WTC11 (cell line): ENCODE data around the gene TNNT3. TPM values are rescaled to one million over a fixed set of nuclear protein-coding genes. Genes with fewer than 3 reads are reported as not detected.

ENCODE experiments used
- ATAC-seq: fragments of 200-7000 bp; cut with Tn5 transposase; 2 replicates; pipeline ENCODE4 v1.10.0; 2021; ENCODE audit warnings: mild to moderate bottlenecking, moderate library complexity
- CTCF ChIA-PET: fragments of 300-600 bp; sonication (Branson Sonifier 250); formaldehyde crosslinking; loops from one replicate; lab custom pipeline; 2021; ENCODE audit warnings: antibody characterized with exemption; lab: Charles Lee
- POLR2A ChIA-PET: fragments of 350-600 bp; sonication (Branson Sonifier 250); formaldehyde crosslinking; loops from one replicate; lab custom pipeline; 2021; ENCODE audit warnings: antibody characterized with exemption; lab: Charles Lee
- DNase-seq: peaks from one replicate; pipeline ENCODE4 v3.0.0; 2021; ENCODE audit warnings: low spot score
- H3K27ac Mint-ChIP-seq: 2 replicates; pipeline ENCODE4 v1.8.0; 2021; ENCODE audit warnings: mixed read lengths
- H3K27me3 Mint-ChIP-seq: 2 replicates; pipeline ENCODE4 v1.8.0; 2021; ENCODE audit warnings: low read depth, mild to moderate bottlenecking, moderate library complexity, mixed read lengths
- H3K36me3 Mint-ChIP-seq: 2 replicates; pipeline ENCODE4 v1.8.0; 2021; ENCODE audit warnings: mixed read lengths
- H3K4me1 Mint-ChIP-seq: 2 replicates; pipeline ENCODE4 v1.8.0; 2022; ENCODE audit warnings: mixed read lengths
- H3K4me3 Mint-ChIP-seq: 2 replicates; pipeline ENCODE4 v1.8.0; 2021; ENCODE audit warnings: mild to moderate bottlenecking, moderate library complexity, mixed read lengths
- H3K9me3 Mint-ChIP-seq: 2 replicates; pipeline ENCODE4 v1.8.0; 2021; ENCODE audit warnings: mixed read lengths
- AR ChIP-seq: fragments of 250-450 bp; sonication (Bioruptor Pico); IDR thresholded peaks from 2 replicates; pipeline ENCODE4 v1.9.0; 2021; ENCODE audit warnings: mild to moderate bottlenecking
- CREB1 ChIP-seq: sonication (generic); formaldehyde crosslinking; IDR thresholded peaks from 2 replicates; pipeline ENCODE4 v1.8.0; 2023; ENCODE audit warnings: mild to moderate bottlenecking, missing genetic modification reagents
- EMX1 ChIP-seq: fragments of 250-450 bp; sonication (Bioruptor Pico); IDR thresholded peaks from 2 replicates; pipeline ENCODE4 v1.8.0; 2021; ENCODE audit warnings: mild to moderate bottlenecking
- ERG ChIP-seq: fragments of 250-450 bp; sonication (Bioruptor Pico); IDR thresholded peaks from 2 replicates; pipeline ENCODE4 v1.8.0; 2021; ENCODE audit warnings: mild to moderate bottlenecking
- ETV6 ChIP-seq: sonication (generic); formaldehyde crosslinking; IDR thresholded peaks from 2 replicates; pipeline ENCODE4 v1.8.1; 2022; ENCODE audit warnings: mild to moderate bottlenecking, missing genetic modification reagents
- FOXJ3 ChIP-seq: sonication (generic); formaldehyde crosslinking; IDR thresholded peaks from 2 replicates; pipeline ENCODE4 v1.9.0; 2021; ENCODE audit warnings: missing genetic modification reagents, mild to moderate bottlenecking, borderline replicate concordance
- FOXK1 ChIP-seq: sonication (generic); formaldehyde crosslinking; IDR thresholded peaks from 2 replicates; pipeline ENCODE4 v1.8.0; 2022; ENCODE audit warnings: mild to moderate bottlenecking, moderate library complexity, missing genetic modification reagents
- FOXP4 ChIP-seq: sonication (generic); formaldehyde crosslinking; IDR thresholded peaks from 2 replicates; pipeline ENCODE4 v1.8.0; 2022; ENCODE audit warnings: mild to moderate bottlenecking, missing genetic modification reagents
- IRF2 ChIP-seq: sonication (generic); formaldehyde crosslinking; IDR thresholded peaks from 2 replicates; pipeline ENCODE4 v1.8.0; 2022; ENCODE audit warnings: low read depth, missing genetic modification reagents, borderline replicate concordance
- JAZF1 ChIP-seq: fragments of 250-450 bp; sonication (Bioruptor Pico); IDR thresholded peaks from 2 replicates; pipeline ENCODE4 v1.9.0; 2021; ENCODE audit warnings: moderate library complexity, mild to moderate bottlenecking, inconsistent platforms
- MYBL2 ChIP-seq: sonication (generic); formaldehyde crosslinking; IDR thresholded peaks from 2 replicates; pipeline ENCODE4 v1.8.1; 2023; ENCODE audit warnings: mild to moderate bottlenecking, moderate library complexity, missing genetic modification reagents
- NFE2L1 ChIP-seq: sonication (generic); formaldehyde crosslinking; IDR thresholded peaks from 2 replicates; pipeline ENCODE4 v1.8.1; 2023; ENCODE audit warnings: missing genetic modification reagents
- NR1H2 ChIP-seq: sonication (generic); formaldehyde crosslinking; IDR thresholded peaks from 2 replicates; pipeline ENCODE4 v1.9.0; 2021; ENCODE audit warnings: mild to moderate bottlenecking, moderate library complexity, missing genetic modification reagents
- PRDM15 ChIP-seq: sonication (generic); formaldehyde crosslinking; IDR thresholded peaks from 2 replicates; pipeline ENCODE4 v1.8.0; 2022; ENCODE audit warnings: missing genetic modification reagents
- PREB ChIP-seq: sonication (generic); formaldehyde crosslinking; IDR thresholded peaks from 2 replicates; pipeline ENCODE4 v1.8.1; 2022; ENCODE audit warnings: mild to moderate bottlenecking, missing genetic modification reagents, moderate library complexity, borderline replicate concordance
- SMAD4 ChIP-seq: sonication (generic); formaldehyde crosslinking; IDR thresholded peaks from 2 replicates; pipeline ENCODE4 v1.8.0; 2022; ENCODE audit warnings: mild to moderate bottlenecking, missing genetic modification reagents
- TP53 ChIP-seq: sonication (generic); formaldehyde crosslinking; IDR thresholded peaks from 2 replicates; pipeline ENCODE4 v1.8.1; 2023; ENCODE audit warnings: mild to moderate bottlenecking, missing genetic modification reagents
- ZBTB21 ChIP-seq: sonication (generic); formaldehyde crosslinking; IDR thresholded peaks from 2 replicates; pipeline ENCODE4 v1.8.1; 2023; ENCODE audit warnings: mild to moderate bottlenecking, missing genetic modification reagents, borderline replicate concordance
- ZMAT4 ChIP-seq: fragments of 250-450 bp; sonication (Bioruptor Pico); IDR thresholded peaks from 2 replicates; pipeline ENCODE4 v1.9.0; 2021; ENCODE audit warnings: mild to moderate bottlenecking
- ZNF138 ChIP-seq: sonication (generic); formaldehyde crosslinking; conservative IDR thresholded peaks from 2 replicates; pipeline ENCODE4 v1.8.1; 2022; ENCODE audit warnings: mild to moderate bottlenecking, moderate library complexity, missing genetic modification reagents
- ZNF396 ChIP-seq: fragments of 250-450 bp; sonication (Bioruptor Pico); IDR thresholded peaks from 2 replicates; pipeline ENCODE4 v1.8.0; 2021; ENCODE audit warnings: mild to moderate bottlenecking, moderate library complexity, borderline replicate concordance
- ZNF423 ChIP-seq: fragments of 250-450 bp; sonication (Bioruptor Pico); IDR thresholded peaks from 2 replicates; pipeline ENCODE4 v2.1.2; 2022; ENCODE audit warnings: mild to moderate bottlenecking, moderate library complexity
- total RNA-seq: library from RNA; stranded (reverse); gene quantifications from 3 replicates; pipeline ENCODE4 v1.2.3, GENCODE V29; 2021

Gene TNNT3
- total RNA-seq, 1 experiment from 2014 or later, result not detected

GRCh38 chr11:1948389-1948788 lies 28.9 kb downstream of the TNNT3 start (continued):
- TF ChIP-seq FOXJ3, result no peak
- TF ChIP-seq FOXP4, result no peak
- no peak for TF ChIP-seq SMAD4 (CRISPR knock-in tag)
- TF ChIP-seq ERG (CRISPR knock-in tag), result no peak
- TF ChIP-seq TP53 (CRISPR knock-in tag), result no peak
- TF ChIP-seq IRF2 (CRISPR knock-in tag), result no peak

GRCh38 chr11:1949302-1949701 lies 29.8 kb downstream of the TNNT3 start:
- ATAC-seq, result no peak
- no peak overlapping the region for H3K27ac Mint-ChIP-seq
- DNase-seq, result no peak
- no peaks in the 10 kb centered on the region for H3K4me1 Mint-ChIP-seq
- H3K9me3 Mint-ChIP-seq, result no peaks in the 10 kb centered on the region
- no peak overlapping the region for H3K4me3 Mint-ChIP-seq
- no peak for TF ChIP-seq AR (CRISPR knock-in tag)
- no peak for TF ChIP-seq NFE2L1 (CRISPR knock-in tag)
- no peak for TF ChIP-seq FOXK1 (CRISPR knock-in tag)
- TF ChIP-seq ETV6 (CRISPR knock-in tag), result no peak
- TF ChIP-seq EMX1, result no peak
- TF ChIP-seq ZBTB21 (CRISPR knock-in tag), result no peak
- TF ChIP-seq ZNF138, result no peak
- no peak for TF ChIP-seq CREB1 (CRISPR knock-in tag)
- TF ChIP-seq NR1H2, result no peak
- TF ChIP-seq PREB, result no peak
- TF ChIP-seq JAZF1 (CRISPR knock-in tag), result no peak
- TF ChIP-seq MYBL2 (CRISPR knock-in tag), result no peak
- no peak for TF ChIP-seq ERG (CRISPR knock-in tag)
- no peak for TF ChIP-seq ZNF423
- TF ChIP-seq PRDM15, result no peak
- TF ChIP-seq ZMAT4 (CRISPR knock-in tag), result no peak
- TF ChIP-seq FOXJ3, result no peak
- no peak for TF ChIP-seq ZNF396
- no peaks in the 10 kb centered on the region for H3K27me3 Mint-ChIP-seq
- H3K36me3 Mint-ChIP-seq, result no peaks in the 10 kb centered on the region
- CTCF ChIA-PET, result interaction anchor here (0.8 to 4.7 kb wide), 20 partner anchors 11 to 296 kb away, joined by 3 to 62 read pairs (median 6); partner anchors contain the start of gene H19
- POLR2A ChIA-PET, result no interaction called here
